Tibial nerve (tissue), 4 donors: ENCODE results near the gene KCNH1. TPM values are rescaled to one million over a fixed set of nuclear protein-coding genes. Genes with fewer than 3 reads are reported as not detected.

ENCODE experiments used
- DNase-seq, 2 donors: peaks; one replicate each; pipeline ENCODE4 v3.0.0-alpha.2; 2019; ENCODE audit warnings: low spot score in 2 of 2
- H3K27ac ChIP-seq, 4 donors: fragments of 200-600 bp; sonication (generic) in 3 of 4; one replicate each; pipeline ENCODE4 v1.5.1; 2017 to 2019; ENCODE audit warnings: mild to moderate bottlenecking in 1 of 4
- H3K27me3 ChIP-seq, 2 donors: fragments of 200-600 bp; sonication (generic) in 1 of 2; one replicate each; pipeline versions ENCODE4 v1.5.1 to v1.6.0; 2017 to 2019
- H3K36me3 ChIP-seq, 3 donors: fragments of 200-600 bp; sonication (generic); one replicate each; pipeline ENCODE4 v1.5.1; 2018 to 2019
- H3K4me1 ChIP-seq, 4 donors: fragments of 200-600 bp; sonication (generic) in 3 of 4; one replicate each; pipeline ENCODE4 v1.5.1; 2017 to 2019
- H3K4me3 ChIP-seq, 4 donors: fragments of 200-600 bp; sonication (generic) in 3 of 4; one replicate each; pipeline ENCODE4 v1.5.1; 2017 to 2019; ENCODE audit warnings: mild to moderate bottlenecking in 1 of 4, moderate library complexity in 1 of 4
- H3K9me3 ChIP-seq, 4 donors: fragments of 200-600 bp; sonication (generic) in 3 of 4; one replicate each; pipeline ENCODE4 v1.5.1; 2017 to 2019
- EP300 ChIP-seq, 2 donors: sonication (generic); formaldehyde crosslinking; IDR thresholded peaks; one replicate each; pipeline ENCODE4 v1.6.1; 2017; ENCODE audit warnings: antibody characterized with exemption in 2 of 2, mild to moderate bottlenecking in 1 of 2
- POLR2A ChIP-seq, 2 donors: fragments of 450-650 bp; IDR thresholded peaks; one replicate each; pipeline ENCODE4 v1.6.1; 2017; ENCODE audit warnings: antibody characterized with exemption in 2 of 2, mild to moderate bottlenecking in 2 of 2, moderate library complexity in 2 of 2
- WGBS, 2 donors: methylation state at CpG; one replicate each; pipeline ENCODE4 v1.1.5; 2018; 5-methylcytosine and 5-hydroxymethylcytosine counted together
- total RNA-seq, 4 donors: library from RNA; depleted of rRNA; stranded (reverse); fragments of >200 nt; gene quantifications; one replicate each; pipeline ENCODE4 v1.1.0, GENCODE V29; 2016
- TF ChIP-seq, protein P1 (sequence below), 5 experiments: fragments of 200-600 bp in 3 of 5; fragments of 450-650 bp in 2 of 5; sonication (generic) in 3 of 5; IDR thresholded peaks; one replicate each; pipeline ENCODE4 v1.5.1; 2016 to 2019; ENCODE audit warnings: antibody characterized with exemption in 5 of 5, mild to moderate bottlenecking in 3 of 5, moderate library complexity in 2 of 5

Gene KCNH1
- total RNA-seq, 4 donors from 2014 or later: 1.9 to 10.0 (median 3.6) TPM

- no peaks in the 10 kb centered on the region for H3K27me3 ChIP-seq
- TF ChIP-seq, protein P1, sequence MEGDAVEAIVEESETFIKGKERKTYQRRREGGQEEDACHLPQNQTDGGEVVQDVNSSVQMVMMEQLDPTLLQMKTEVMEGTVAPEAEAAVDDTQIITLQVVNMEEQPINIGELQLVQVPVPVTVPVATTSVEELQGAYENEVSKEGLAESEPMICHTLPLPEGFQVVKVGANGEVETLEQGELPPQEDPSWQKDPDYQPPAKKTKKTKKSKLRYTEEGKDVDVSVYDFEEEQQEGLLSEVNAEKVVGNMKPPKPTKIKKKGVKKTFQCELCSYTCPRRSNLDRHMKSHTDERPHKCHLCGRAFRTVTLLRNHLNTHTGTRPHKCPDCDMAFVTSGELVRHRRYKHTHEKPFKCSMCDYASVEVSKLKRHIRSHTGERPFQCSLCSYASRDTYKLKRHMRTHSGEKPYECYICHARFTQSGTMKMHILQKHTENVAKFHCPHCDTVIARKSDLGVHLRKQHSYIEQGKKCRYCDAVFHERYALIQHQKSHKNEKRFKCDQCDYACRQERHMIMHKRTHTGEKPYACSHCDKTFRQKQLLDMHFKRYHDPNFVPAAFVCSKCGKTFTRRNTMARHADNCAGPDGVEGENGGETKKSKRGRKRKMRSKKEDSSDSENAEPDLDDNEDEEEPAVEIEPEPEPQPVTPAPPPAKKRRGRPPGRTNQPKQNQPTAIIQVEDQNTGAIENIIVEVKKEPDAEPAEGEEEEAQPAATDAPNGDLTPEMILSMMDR (IDR thresholded peaks at IDR 0.05): no peak
- TF ChIP-seq POLR2A (IDR thresholded peaks at IDR 0.05) (no peak), EP300 (IDR thresholded peaks at IDR 0.05) (no peak)
- H3K36me3 ChIP-seq: peaks cover 0 to 59% (median 0%) of the 10 kb centered on the region in 3 donors
- no peak overlapping the region for H3K4me3 ChIP-seq
- 69 to 85% methylated on average over 1 of the region's 1 CpG for WGBS, 2 donors
- peaks cover 0 to 10% (median 0%) of the 10 kb centered on the region in 4 donors for H3K9me3 ChIP-seq
- DNase-seq: no peak
- no peak overlapping the region for H3K27ac ChIP-seq
- H3K4me1 ChIP-seq: no peaks in the 10 kb centered on the region
Observed at GRCh38 chr1:210700083-210700482, 433.9 kb downstream of the KCNH1 start.

- 75 to 100% methylated on average over 5 of the region's 5 CpGs for WGBS, 2 donors
- no peak overlapping the region for H3K27ac ChIP-seq
- H3K4me3 ChIP-seq: no peak overlapping the region
- no peak for DNase-seq
- TF ChIP-seq POLR2A (IDR thresholded peaks at IDR 0.05) (no peak), EP300 (IDR thresholded peaks at IDR 0.05) (no peak)
- TF ChIP-seq, protein P1 (IDR thresholded peaks at IDR 0.05): no peak
- H3K4me1 ChIP-seq: no peaks in the 10 kb centered on the region
- peaks cover 0 to 10% (median 0%) of the 10 kb centered on the region in 4 donors for H3K9me3 ChIP-seq
- H3K36me3 ChIP-seq: peaks cover 0 to 45% (median 0%) of the 10 kb centered on the region in 3 donors
- no peaks in the 10 kb centered on the region for H3K27me3 ChIP-seq
Observed at GRCh38 chr1:210698661-210699060, 435.3 kb downstream of the KCNH1 start.

DNA sequence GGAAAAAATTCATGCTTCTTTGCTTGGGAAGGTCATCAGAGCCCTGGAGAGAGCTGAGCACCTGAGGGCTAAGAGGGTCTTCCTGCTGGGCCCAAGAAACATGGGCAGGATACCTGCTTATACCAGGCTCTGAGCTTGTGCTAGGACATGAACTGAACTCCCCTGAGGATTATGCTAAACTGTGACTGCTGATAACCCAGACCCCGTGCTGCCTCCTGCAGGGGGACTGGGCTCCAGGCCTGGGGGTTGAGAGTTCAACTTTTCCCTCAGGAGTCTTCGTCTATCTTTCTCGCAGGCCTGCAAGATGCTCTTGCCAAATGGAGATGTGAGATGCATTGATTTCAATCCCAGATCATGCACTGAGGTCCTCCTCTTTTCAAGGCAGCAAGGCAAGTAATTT lies 436.8 kb downstream of the KCNH1 start:
- Histone ChIP-seq H3K4me3 (no peak overlapping the region), H3K27me3 (no peaks in the 10 kb centered on the region)

GRCh38 chr1:210696709-210697108 lies 437.2 kb downstream of the KCNH1 start:
- WGBS, 2 donors: 83 to 100% methylated on average over 1 of the region's 1 CpG
- H3K27ac ChIP-seq: no peak overlapping the region

More for the DNA sequence above, 436.8 kb downstream of the KCNH1 start:
- H3K36me3 ChIP-seq: peaks cover 0 to 45% (median 0%) of the 10 kb centered on the region in 3 donors
- WGBS, 2 donors: 65% methylated on average over 3 of the region's 3 CpGs
- H3K27ac ChIP-seq: no peak overlapping the region
- peaks cover 0 to 10% (median 0%) of the 10 kb centered on the region in 4 donors for H3K9me3 ChIP-seq
- TF ChIP-seq POLR2A (IDR thresholded peaks at IDR 0.05) (no peak), EP300 (IDR thresholded peaks at IDR 0.05) (no peak)
- TF ChIP-seq, protein P1 (IDR thresholded peaks at IDR 0.05): no peak
- no peaks in the 10 kb centered on the region for H3K4me1 ChIP-seq
- DNase-seq: no peak

GRCh38 chr1:210695026-210695425 lies 438.9 kb downstream of the KCNH1 start:
- Histone ChIP-seq H3K4me3 (no peak overlapping the region), H3K9me3 (no peaks in the 10 kb centered on the region), H3K27ac (no peak overlapping the region), H3K36me3 (peaks cover 0 to 26% (median 0%) of the 10 kb centered on the region in 3 donors), H3K4me1 (no peaks in the 10 kb centered on the region), H3K27me3 (no peaks in the 10 kb centered on the region)
- DNase-seq: no peak
- TF ChIP-seq POLR2A (IDR thresholded peaks at IDR 0.05) (no peak), EP300 (IDR thresholded peaks at IDR 0.05) (no peak)
- TF ChIP-seq, protein P1 (IDR thresholded peaks at IDR 0.05): no peak
- 44 to 88% methylated on average over 1 of the region's 1 CpG for WGBS, 2 donors

More at GRCh38 chr1:210696709-210697108, 437.2 kb downstream of the KCNH1 start:
- H3K27me3 ChIP-seq: no peaks in the 10 kb centered on the region
- no peaks in the 10 kb centered on the region for H3K4me1 ChIP-seq
- peaks cover 0 to 7% (median 0%) of the 10 kb centered on the region in 4 donors for H3K9me3 ChIP-seq
- no peak for DNase-seq
- no peak overlapping the region for H3K4me3 ChIP-seq
- H3K36me3 ChIP-seq: peaks cover 0 to 43% (median 0%) of the 10 kb centered on the region in 3 donors
- TF ChIP-seq, protein P1 (IDR thresholded peaks at IDR 0.05): no peak
- no peak for TF ChIP-seq EP300 (IDR thresholded peaks at IDR 0.05)
- TF ChIP-seq POLR2A (IDR thresholded peaks at IDR 0.05): no peak
